Endodermal cell (in vitro differentiated cells): ENCODE measurements around the gene SSB. TPM values are rescaled to one million over a fixed set of nuclear protein-coding genes. Genes with fewer than 3 reads are reported as not detected.
"Not testable (repeated sequence)": the region's sequence is repeated elsewhere in the genome, so short reads cannot be mapped to it uniquely, and the experiment has no call there.

Experiments
- DNase-seq: peaks from one replicate; pipeline ENCODE4 v3.0.0-alpha.2; 2017
- H3K27ac ChIP-seq: 2 replicates; pipeline ENCODE4 v1.5.1; 2013; ENCODE audit warnings: mild to moderate bottlenecking, low read depth, low read length, moderate library complexity
- H3K27me3 ChIP-seq: 2 replicates; pipeline ENCODE4 v1.6.1; 2013; ENCODE audit warnings: mild to moderate bottlenecking, low read length, moderate library complexity; ENCODE audit not compliant: insufficient read depth, control insufficient read depth, poor library complexity, severe bottlenecking
- H3K36me3 ChIP-seq: 2 replicates; pipeline ENCODE4 v1.7.0; 2013; ENCODE audit warnings: mild to moderate bottlenecking, low read length, moderate library complexity; ENCODE audit not compliant: control insufficient read depth, insufficient read depth
- H3K4me1 ChIP-seq: one replicate; pipeline ENCODE4 v1.7.0; 2013; ENCODE audit warnings: low read length; ENCODE audit not compliant: control insufficient read depth, insufficient read depth
- H3K4me3 ChIP-seq: 2 replicates; pipeline ENCODE4 v1.5.1; 2013; ENCODE audit warnings: mild to moderate bottlenecking, low read length, moderate library complexity
- H3K9ac ChIP-seq: 2 replicates; pipeline ENCODE4 v1.6.1; 2013; ENCODE audit warnings: mild to moderate bottlenecking, low read length, moderate library complexity; ENCODE audit not compliant: poor library complexity, severe bottlenecking; ENCODE audit errors: extremely low read depth
- H3K9me3 ChIP-seq: 2 replicates; pipeline ENCODE4 v1.6.1; 2013; ENCODE audit warnings: mild to moderate bottlenecking, low read length, moderate library complexity; ENCODE audit not compliant: control insufficient read depth
- H3K27ac Mint-ChIP-seq: 2 replicates; pipeline ENCODE4 v1.8.0; 2020; ENCODE audit warnings: mixed read lengths
- H3K27me3 Mint-ChIP-seq: 2 replicates; pipeline ENCODE4 v1.8.0; 2021; ENCODE audit warnings: mild to moderate bottlenecking, mixed read lengths; ENCODE audit not compliant: insufficient read depth
- H3K36me3 Mint-ChIP-seq: 2 replicates; pipeline ENCODE4 v1.8.0; 2020; ENCODE audit warnings: low read depth, mixed read lengths
- H3K4me1 Mint-ChIP-seq: 2 replicates; pipeline ENCODE4 v1.8.0; 2020; ENCODE audit warnings: mixed read lengths
- H3K4me3 Mint-ChIP-seq: 2 replicates; pipeline ENCODE4 v1.8.0; 2020; ENCODE audit warnings: mild to moderate bottlenecking, moderate library complexity, mixed read lengths
- H3K9me3 Mint-ChIP-seq: 2 replicates; pipeline ENCODE4 v1.8.0; 2020; ENCODE audit warnings: mild to moderate bottlenecking, mixed read lengths
- WGBS, 2 experiments: methylation state at CpG; one replicate each; pipeline versions ENCODE4 v1.1.5 to v1.1.7; 2013; ENCODE audit warnings: missing lambda C conversion rate in 2 of 2, mixed read lengths in 1 of 2; ENCODE audit not compliant: insufficient coverage in 1 of 2, insufficient read length in 1 of 2; 5-methylcytosine and 5-hydroxymethylcytosine counted together
- total RNA-seq, 2 donors: library from RNA; stranded (reverse); fragmentation: NEBNext Ultra II Directional in 1 of 2; extraction: Animal tissue kit (Norgen Biotek cat#: 25700) in 1 of 2; gene quantifications; 2 replicates in 1 of 2; 3 replicates in 1 of 2; pipeline ENCODE4 v1.2.1, GENCODE V29; 2021
- TF ChIP-seq, protein P1 (sequence below): fragments of 200-600 bp; sonication (generic); conservative IDR thresholded peaks from 2 replicates; pipeline ENCODE4 v1.5.0; 2021; ENCODE audit warnings: antibody characterized with exemption, mild to moderate bottlenecking

Gene SSB
- total RNA-seq, 2 donors from 2014 or later = 182 to 208 TPM

DNA sequence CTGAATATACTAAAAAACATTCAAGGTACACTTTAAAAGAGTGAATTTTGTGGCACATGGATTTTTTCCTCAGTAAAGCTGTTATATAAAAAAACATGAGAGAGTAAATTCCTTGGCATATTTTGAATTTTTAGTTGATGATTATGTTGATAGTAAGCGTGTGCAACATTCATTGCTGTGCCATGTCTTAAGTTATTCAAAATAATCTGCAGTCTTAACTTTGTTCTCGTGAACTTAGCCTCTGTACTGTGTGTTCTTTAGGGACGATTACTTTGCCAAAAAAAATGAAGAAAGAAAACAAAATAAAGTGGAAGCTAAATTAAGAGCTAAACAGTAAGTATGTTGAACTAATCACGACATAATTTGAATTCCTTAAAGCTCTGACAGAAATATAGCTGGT lies 9.6 kb downstream of the SSB start:
- Histone ChIP-seq H3K4me1 (no peaks in the 10 kb centered on the region), H3K9ac (no peak overlapping the region), H3K27ac (no peak overlapping the region), H3K36me3 (peaks cover 80% of the 10 kb centered on the region), H3K4me3 (no peak overlapping the region), H3K27me3 (no peaks in the 10 kb centered on the region), H3K9me3 (no peaks in the 10 kb centered on the region)
- no peak for DNase-seq
- TF ChIP-seq, protein P1, sequence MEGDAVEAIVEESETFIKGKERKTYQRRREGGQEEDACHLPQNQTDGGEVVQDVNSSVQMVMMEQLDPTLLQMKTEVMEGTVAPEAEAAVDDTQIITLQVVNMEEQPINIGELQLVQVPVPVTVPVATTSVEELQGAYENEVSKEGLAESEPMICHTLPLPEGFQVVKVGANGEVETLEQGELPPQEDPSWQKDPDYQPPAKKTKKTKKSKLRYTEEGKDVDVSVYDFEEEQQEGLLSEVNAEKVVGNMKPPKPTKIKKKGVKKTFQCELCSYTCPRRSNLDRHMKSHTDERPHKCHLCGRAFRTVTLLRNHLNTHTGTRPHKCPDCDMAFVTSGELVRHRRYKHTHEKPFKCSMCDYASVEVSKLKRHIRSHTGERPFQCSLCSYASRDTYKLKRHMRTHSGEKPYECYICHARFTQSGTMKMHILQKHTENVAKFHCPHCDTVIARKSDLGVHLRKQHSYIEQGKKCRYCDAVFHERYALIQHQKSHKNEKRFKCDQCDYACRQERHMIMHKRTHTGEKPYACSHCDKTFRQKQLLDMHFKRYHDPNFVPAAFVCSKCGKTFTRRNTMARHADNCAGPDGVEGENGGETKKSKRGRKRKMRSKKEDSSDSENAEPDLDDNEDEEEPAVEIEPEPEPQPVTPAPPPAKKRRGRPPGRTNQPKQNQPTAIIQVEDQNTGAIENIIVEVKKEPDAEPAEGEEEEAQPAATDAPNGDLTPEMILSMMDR = no peak
- 96 to 100% methylated on average over 4 of the region's 4 CpGs for WGBS, 2 experiments
- Mint-ChIP-seq H3K27me3 (no peaks in the 10 kb centered on the region), H3K36me3 (peaks cover 71% of the 10 kb centered on the region), H3K4me3 (no peak overlapping the region), H3K9me3 (no peaks in the 10 kb centered on the region), H3K27ac (no peak overlapping the region), H3K4me1 (no peaks in the 10 kb centered on the region)

DNA sequence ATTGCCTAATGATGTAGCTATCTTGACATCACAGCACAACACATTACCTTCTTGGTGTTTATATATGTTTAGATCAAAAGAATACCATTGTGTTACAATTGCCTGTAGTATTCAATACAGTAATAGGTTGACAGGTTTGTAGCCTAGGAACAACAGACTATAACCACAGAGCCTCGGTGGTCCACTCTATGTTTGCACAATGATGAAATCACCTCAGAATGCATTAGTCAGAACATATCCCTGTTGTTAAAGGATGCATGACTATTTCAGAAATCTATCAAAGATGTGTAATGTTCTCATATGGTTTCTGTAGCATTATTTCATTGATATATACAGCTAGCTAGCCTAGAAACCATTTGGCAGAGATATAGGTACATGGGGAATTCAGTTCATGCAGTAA lies 17.2 kb downstream of the SSB start:
- Histone ChIP-seq H3K9ac (no peak overlapping the region), H3K4me1 (peaks cover 2% of the 10 kb centered on the region), H3K27ac (no peak overlapping the region), H3K27me3 (no peaks in the 10 kb centered on the region), H3K9me3 (peaks cover 20% of the 10 kb centered on the region), H3K36me3 (peaks cover 92% of the 10 kb centered on the region), H3K4me3 (no peak overlapping the region)
- H3K36me3 Mint-ChIP-seq = peaks cover 81% of the 10 kb centered on the region
- no peak overlapping the region for H3K27ac Mint-ChIP-seq
- 100% methylated on average over 1 of the region's 1 CpG for WGBS, 2 experiments
- DNase-seq = no peak
- peaks cover 24% of the 10 kb centered on the region for H3K9me3 Mint-ChIP-seq
- TF ChIP-seq, protein P1 = no peak
- peaks cover 5% of the 10 kb centered on the region for H3K4me1 Mint-ChIP-seq
- H3K27me3 Mint-ChIP-seq = no peaks in the 10 kb centered on the region
- no peak overlapping the region for H3K4me3 Mint-ChIP-seq

DNA sequence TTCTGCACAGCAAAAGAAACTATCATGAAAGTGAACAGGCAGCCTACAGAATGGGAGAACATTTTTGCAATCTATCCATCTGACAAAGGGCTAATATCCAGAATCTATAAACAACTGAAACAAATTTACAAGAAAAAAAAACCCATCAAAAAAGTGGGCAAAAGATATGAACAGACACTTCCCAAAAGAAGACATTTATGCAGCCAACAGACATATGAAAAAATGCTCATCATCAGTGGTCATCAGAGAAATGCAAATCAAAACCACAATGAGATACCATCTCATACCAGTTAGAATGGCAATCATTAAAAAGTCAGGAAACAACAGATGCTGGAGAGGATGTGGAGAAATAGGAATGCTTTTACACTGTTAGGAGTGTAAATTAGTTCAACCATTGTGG lies 18.3 kb downstream of the SSB start:
- Histone ChIP-seq H3K36me3 (peaks cover 92% of the 10 kb centered on the region), H3K9me3 (peaks cover 20% of the 10 kb centered on the region)
- H3K4me3 ChIP-seq, H3K27ac Mint-ChIP-seq, H3K4me3 Mint-ChIP-seq, DNase-seq, H3K4me1 ChIP-seq, H3K27me3 ChIP-seq, H3K4me1 Mint-ChIP-seq, H3K27ac ChIP-seq, H3K9ac ChIP-seq, H3K27me3 Mint-ChIP-seq: not testable (repeated sequence)
- Mint-ChIP-seq H3K9me3 (peaks cover 24% of the 10 kb centered on the region), H3K36me3 (peaks cover 81% of the 10 kb centered on the region)

DNA sequence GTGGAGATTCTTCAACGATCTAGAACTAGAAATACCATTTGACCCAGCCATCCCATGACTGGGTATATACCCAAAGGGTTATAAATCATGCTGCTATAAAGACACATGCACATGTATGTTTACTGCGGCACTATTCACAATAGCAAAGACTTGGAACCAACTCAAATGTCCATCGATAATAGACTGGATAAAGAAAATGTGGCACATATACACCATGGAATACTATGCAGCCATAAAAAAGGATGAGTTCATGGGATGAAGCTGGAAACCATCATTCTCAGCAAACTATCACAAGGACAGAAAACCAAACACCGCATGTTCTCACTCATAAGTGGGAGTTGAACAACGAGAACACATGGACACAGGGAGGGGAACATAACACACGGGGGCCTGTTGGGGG lies 18.7 kb downstream of the SSB start:
- not testable (repeated sequence) for H3K4me3 Mint-ChIP-seq, H3K4me3 ChIP-seq, H3K9ac ChIP-seq, H3K27ac ChIP-seq, H3K27me3 ChIP-seq, H3K27me3 Mint-ChIP-seq, H3K27ac Mint-ChIP-seq, H3K4me1 ChIP-seq, DNase-seq, H3K4me1 Mint-ChIP-seq
- peaks cover 20% of the 10 kb centered on the region for H3K9me3 ChIP-seq
- H3K36me3 ChIP-seq = peaks cover 91% of the 10 kb centered on the region
- peaks cover 24% of the 10 kb centered on the region for H3K9me3 Mint-ChIP-seq
- peaks cover 77% of the 10 kb centered on the region for H3K36me3 Mint-ChIP-seq
- 90 to 96% methylated on average over 2 to 6 of the region's 6 CpGs for WGBS, 2 experiments
